Peyer's patch (tissue), 4 donors: ENCODE results near the gene IRF3.

ENCODE experiments used
- CTCF ChIP-seq, 6 experiments: fragments of 450-650 bp in 4 of 6; fragments of 200-600 bp in 2 of 6; sonication (generic) in 1 of 6; IDR thresholded peaks; one replicate each; pipeline ENCODE4 v1.5.1; 2017 to 2019; ENCODE audit warnings: antibody characterized with exemption in 6 of 6, mild to moderate bottlenecking in 3 of 6, moderate library complexity in 1 of 6
- POLR2A ChIP-seq, 2 donors: fragments of 450-650 bp; IDR thresholded peaks; one replicate each; pipeline ENCODE4 v1.5.1; 2017; ENCODE audit warnings: antibody characterized with exemption in 2 of 2, mild to moderate bottlenecking in 2 of 2, moderate library complexity in 2 of 2

DNA sequence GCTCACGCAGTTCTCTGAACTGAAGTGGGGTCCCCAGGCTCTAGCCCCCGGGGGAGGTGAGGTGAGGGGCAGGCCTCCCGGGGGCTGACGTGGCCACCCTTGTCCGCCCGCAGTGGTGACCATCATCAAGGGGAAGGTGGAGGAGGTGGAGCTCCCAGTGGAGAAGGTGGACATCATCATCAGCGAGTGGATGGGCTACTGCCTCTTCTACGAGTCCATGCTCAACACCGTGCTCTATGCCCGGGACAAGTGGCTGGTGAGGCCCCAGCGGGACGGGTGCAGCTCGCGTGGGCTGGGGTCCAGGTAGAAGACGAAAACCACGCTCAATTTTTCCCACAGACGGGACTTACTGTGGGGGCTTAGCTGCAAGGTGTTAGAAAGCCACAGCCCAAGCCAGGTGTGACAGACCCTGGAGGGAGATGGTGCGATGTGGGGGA is 18.2 kb upstream of the IRF3 start:
- TF ChIP-seq POLR2A (IDR thresholded peaks at IDR 0.05) (no peak), CTCF (IDR thresholded peaks at IDR 0.05) (no peak)
